Neural cell (in vitro differentiated cells): ENCODE data around the gene ARL14EPL.

ENCODE experiments used
- TF ChIP-seq, protein P1 (sequence below): fragments of 450-650 bp; IDR thresholded peaks from 2 replicates; pipeline ENCODE4 v1.5.1; 2014; ENCODE audit warnings: antibody characterized with exemption, mild to moderate bottlenecking, moderate library complexity; ENCODE audit not compliant: poor library complexity, severe bottlenecking
- TF ChIP-seq, protein P2 (sequence below): IDR thresholded peaks from 2 replicates; pipeline ENCODE4 v1.6.1; 2012; ENCODE audit warnings: borderline replicate concordance

DNA sequence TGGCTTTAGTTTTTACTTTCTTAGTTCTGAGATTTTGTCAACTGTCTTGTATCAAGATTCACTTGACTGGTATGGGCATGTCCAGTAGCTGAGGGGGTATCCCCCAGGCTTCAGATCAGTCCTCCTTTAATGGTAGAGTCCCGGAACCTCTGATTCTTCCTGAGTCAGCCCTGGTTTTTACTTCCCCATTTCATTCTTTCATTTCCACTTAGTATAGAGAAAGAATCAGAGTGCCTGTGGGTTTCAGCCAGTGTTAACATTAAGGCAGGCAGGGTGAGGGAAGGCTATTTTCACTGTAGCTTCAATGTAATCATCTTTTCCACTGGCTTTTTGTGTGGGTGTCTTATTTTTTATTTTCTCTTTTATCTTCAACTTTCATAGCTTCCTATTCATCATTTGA, 44.2 kb downstream of the ARL14EPL start:
- TF ChIP-seq, protein P1, sequence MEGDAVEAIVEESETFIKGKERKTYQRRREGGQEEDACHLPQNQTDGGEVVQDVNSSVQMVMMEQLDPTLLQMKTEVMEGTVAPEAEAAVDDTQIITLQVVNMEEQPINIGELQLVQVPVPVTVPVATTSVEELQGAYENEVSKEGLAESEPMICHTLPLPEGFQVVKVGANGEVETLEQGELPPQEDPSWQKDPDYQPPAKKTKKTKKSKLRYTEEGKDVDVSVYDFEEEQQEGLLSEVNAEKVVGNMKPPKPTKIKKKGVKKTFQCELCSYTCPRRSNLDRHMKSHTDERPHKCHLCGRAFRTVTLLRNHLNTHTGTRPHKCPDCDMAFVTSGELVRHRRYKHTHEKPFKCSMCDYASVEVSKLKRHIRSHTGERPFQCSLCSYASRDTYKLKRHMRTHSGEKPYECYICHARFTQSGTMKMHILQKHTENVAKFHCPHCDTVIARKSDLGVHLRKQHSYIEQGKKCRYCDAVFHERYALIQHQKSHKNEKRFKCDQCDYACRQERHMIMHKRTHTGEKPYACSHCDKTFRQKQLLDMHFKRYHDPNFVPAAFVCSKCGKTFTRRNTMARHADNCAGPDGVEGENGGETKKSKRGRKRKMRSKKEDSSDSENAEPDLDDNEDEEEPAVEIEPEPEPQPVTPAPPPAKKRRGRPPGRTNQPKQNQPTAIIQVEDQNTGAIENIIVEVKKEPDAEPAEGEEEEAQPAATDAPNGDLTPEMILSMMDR: no peak
- TF ChIP-seq, protein P2, sequence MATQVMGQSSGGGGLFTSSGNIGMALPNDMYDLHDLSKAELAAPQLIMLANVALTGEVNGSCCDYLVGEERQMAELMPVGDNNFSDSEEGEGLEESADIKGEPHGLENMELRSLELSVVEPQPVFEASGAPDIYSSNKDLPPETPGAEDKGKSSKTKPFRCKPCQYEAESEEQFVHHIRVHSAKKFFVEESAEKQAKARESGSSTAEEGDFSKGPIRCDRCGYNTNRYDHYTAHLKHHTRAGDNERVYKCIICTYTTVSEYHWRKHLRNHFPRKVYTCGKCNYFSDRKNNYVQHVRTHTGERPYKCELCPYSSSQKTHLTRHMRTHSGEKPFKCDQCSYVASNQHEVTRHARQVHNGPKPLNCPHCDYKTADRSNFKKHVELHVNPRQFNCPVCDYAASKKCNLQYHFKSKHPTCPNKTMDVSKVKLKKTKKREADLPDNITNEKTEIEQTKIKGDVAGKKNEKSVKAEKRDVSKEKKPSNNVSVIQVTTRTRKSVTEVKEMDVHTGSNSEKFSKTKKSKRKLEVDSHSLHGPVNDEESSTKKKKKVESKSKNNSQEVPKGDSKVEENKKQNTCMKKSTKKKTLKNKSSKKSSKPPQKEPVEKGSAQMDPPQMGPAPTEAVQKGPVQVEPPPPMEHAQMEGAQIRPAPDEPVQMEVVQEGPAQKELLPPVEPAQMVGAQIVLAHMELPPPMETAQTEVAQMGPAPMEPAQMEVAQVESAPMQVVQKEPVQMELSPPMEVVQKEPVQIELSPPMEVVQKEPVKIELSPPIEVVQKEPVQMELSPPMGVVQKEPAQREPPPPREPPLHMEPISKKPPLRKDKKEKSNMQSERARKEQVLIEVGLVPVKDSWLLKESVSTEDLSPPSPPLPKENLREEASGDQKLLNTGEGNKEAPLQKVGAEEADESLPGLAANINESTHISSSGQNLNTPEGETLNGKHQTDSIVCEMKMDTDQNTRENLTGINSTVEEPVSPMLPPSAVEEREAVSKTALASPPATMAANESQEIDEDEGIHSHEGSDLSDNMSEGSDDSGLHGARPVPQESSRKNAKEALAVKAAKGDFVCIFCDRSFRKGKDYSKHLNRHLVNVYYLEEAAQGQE: no peak
